HepG2 (cell line): ENCODE results near the gene AAMP. TPM values are rescaled to one million over a fixed set of nuclear protein-coding genes. Genes with fewer than 3 reads are reported as not detected.
A peak's percentile ranks its signal among the peaks of the same experiment; 100 is the strongest.

Source experiments
- BCL3 ChIP-seq: sonication (generic); formaldehyde crosslinking; IDR thresholded peaks from 2 replicates; pipeline ENCODE4 v1.5.1; 2020; ENCODE audit warnings: mild to moderate bottlenecking, missing genetic modification reagents, moderate library complexity
- BRD4 ChIP-seq: sonication (generic); formaldehyde crosslinking; IDR thresholded peaks from 2 replicates; pipeline ENCODE4 v1.4.0; 2020; ENCODE audit warnings: missing genetic modification reagents
- DPF2 ChIP-seq: sonication (generic); formaldehyde crosslinking; IDR thresholded peaks from 2 replicates; pipeline ENCODE4 v1.4.0; 2020; ENCODE audit warnings: mild to moderate bottlenecking, low read depth, missing genetic modification reagents, borderline replicate concordance
- FOXJ3 ChIP-seq: sonication (generic); formaldehyde crosslinking; IDR thresholded peaks from 2 replicates; pipeline ENCODE4 v1.4.0; 2020; ENCODE audit warnings: missing genetic modification reagents, mild to moderate bottlenecking, borderline replicate concordance
- GTF3A ChIP-seq: sonication (generic); formaldehyde crosslinking; conservative IDR thresholded peaks from 2 replicates; pipeline ENCODE4 v1.4.0; 2020; ENCODE audit warnings: mild to moderate bottlenecking, missing genetic modification reagents
- HOXA3 ChIP-seq: sonication (generic); formaldehyde crosslinking; IDR thresholded peaks from 2 replicates; pipeline ENCODE4 v1.5.0; 2020; ENCODE audit warnings: missing genetic modification reagents
- LBX2 ChIP-seq: sonication (generic); formaldehyde crosslinking; IDR thresholded peaks from 2 replicates; pipeline ENCODE4 v1.5.0; 2020; ENCODE audit warnings: missing genetic modification reagents, mild to moderate bottlenecking, borderline replicate concordance
- NFATC3 ChIP-seq: sonication (generic); formaldehyde crosslinking; IDR thresholded peaks from 2 replicates; pipeline ENCODE4 v1.5.1; 2020; ENCODE audit warnings: mild to moderate bottlenecking, missing genetic modification reagents
- NPAS2 ChIP-seq: sonication (generic); formaldehyde crosslinking; IDR thresholded peaks from 2 replicates; pipeline ENCODE4 v1.8.0; 2022; ENCODE audit warnings: mild to moderate bottlenecking, missing genetic modification reagents, borderline replicate concordance
- NR0B2 ChIP-seq: sonication (generic); formaldehyde crosslinking; IDR thresholded peaks from 2 replicates; pipeline ENCODE4 v1.4.0; 2020; ENCODE audit warnings: mild to moderate bottlenecking, missing genetic modification reagents
- PHF5A ChIP-seq: IDR thresholded peaks from one replicate; pipeline ENCODE4 v1.6.1; 2018; ENCODE audit warnings: low read depth, missing genetic modification reagents; ENCODE audit not compliant: unreplicated experiment
- PRMT3 ChIP-seq: sonication (generic); formaldehyde crosslinking; IDR thresholded peaks from 2 replicates; pipeline ENCODE4 v1.8.1; 2022; ENCODE audit warnings: low read depth, mild to moderate bottlenecking, moderate library complexity, missing genetic modification reagents, borderline replicate concordance
- REPIN1 ChIP-seq: sonication (generic); formaldehyde crosslinking; IDR thresholded peaks from 2 replicates; pipeline ENCODE4 v1.8.0; 2022; ENCODE audit warnings: missing genetic modification reagents, low read depth, mild to moderate bottlenecking, borderline replicate concordance
- SP140L ChIP-seq: sonication (generic); formaldehyde crosslinking; IDR thresholded peaks from 2 replicates; pipeline ENCODE4 v1.4.0; 2020; ENCODE audit warnings: missing genetic modification reagents, borderline replicate concordance
- TFDP2 ChIP-seq: sonication (generic); formaldehyde crosslinking; IDR thresholded peaks from 2 replicates; pipeline ENCODE4 v1.4.0; 2020; ENCODE audit warnings: missing genetic modification reagents
- ZFP82 ChIP-seq: sonication (generic); formaldehyde crosslinking; IDR thresholded peaks from 2 replicates; pipeline ENCODE4 v1.5.1; 2020; ENCODE audit warnings: mild to moderate bottlenecking, missing genetic modification reagents, borderline replicate concordance
- ZFY ChIP-seq: sonication (generic); formaldehyde crosslinking; IDR thresholded peaks from 2 replicates; pipeline ENCODE4 v1.4.0; 2020; ENCODE audit warnings: missing genetic modification reagents
- ZNF260 ChIP-seq: sonication (generic); formaldehyde crosslinking; IDR thresholded peaks from 2 replicates; pipeline ENCODE4 v1.4.0; 2020; ENCODE audit warnings: missing genetic modification reagents, low read depth, mild to moderate bottlenecking, borderline replicate concordance
- ZNF350 ChIP-seq: sonication (generic); formaldehyde crosslinking; IDR thresholded peaks from 2 replicates; pipeline ENCODE4 v1.4.0; 2020; ENCODE audit warnings: mild to moderate bottlenecking, low read depth, missing genetic modification reagents, borderline replicate concordance
- ZNF501 ChIP-seq: sonication (generic); formaldehyde crosslinking; IDR thresholded peaks from 2 replicates; pipeline ENCODE4 v1.5.1; 2020; ENCODE audit warnings: mild to moderate bottlenecking, moderate library complexity, missing genetic modification reagents
- ZNF513 ChIP-seq: sonication (generic); formaldehyde crosslinking; conservative IDR thresholded peaks from 2 replicates; pipeline ENCODE4 v1.5.0; 2020; ENCODE audit warnings: missing genetic modification reagents
- ZNF564 ChIP-seq: sonication (generic); formaldehyde crosslinking; IDR thresholded peaks from 2 replicates; pipeline ENCODE4 v1.8.1; 2023; ENCODE audit warnings: mild to moderate bottlenecking, missing genetic modification reagents
- ZNF567 ChIP-seq: sonication (generic); formaldehyde crosslinking; IDR thresholded peaks from 2 replicates; pipeline ENCODE4 v1.8.1; 2023; ENCODE audit warnings: mild to moderate bottlenecking, missing genetic modification reagents, borderline replicate concordance
- ZNF766 ChIP-seq: sonication (generic); formaldehyde crosslinking; IDR thresholded peaks from 2 replicates; pipeline ENCODE4 v1.5.0; 2020; ENCODE audit warnings: missing genetic modification reagents, borderline replicate concordance
- ZNF790 ChIP-seq: sonication (generic); formaldehyde crosslinking; IDR thresholded peaks from 2 replicates; pipeline ENCODE4 v1.8.0; 2022; ENCODE audit warnings: missing genetic modification reagents, mild to moderate bottlenecking, borderline replicate concordance
- polyA plus RNA-seq, 8 experiments: library from polyadenylated mRNA; depleted of rRNA in 3 of 8; stranded (reverse) in 7 of 8; unstranded in 1 of 8; fragments of >200 nt; fragmentation: Illumina TruSeq in 4 of 8; extraction: Trizol in 4 of 8; gene quantifications; 2 replicates each; pipeline versions ENCODE4 v1.2.1 to v1.2.3, GENCODE V29; 2011 to 2016; ENCODE audit warnings: low read depth in 4 of 8, missing spikeins in 1 of 8, mixed read lengths in 1 of 8; ENCODE audit not compliant: insufficient read depth in 1 of 8
- total RNA-seq, 5 experiments: library from RNA; depleted of rRNA; stranded (reverse); fragments of >200 nt; fragmentation: Illumina TruSeq; extraction: Trizol; gene quantifications; 2 replicates each; pipeline ENCODE4 v1.2.3, GENCODE V29; 2016; ENCODE audit warnings: low read depth in 1 of 5

Gene AAMP
- total and polyA plus RNA-seq, 2 of the 13 experiments (the other 11 are each of a cell fraction or from before 2014, with no cell fraction given): 110 to 186 TPM

- TF ChIP-seq NFATC3 (CRISPR knock-in tag): 0 out of 2 replicates have a peak, but pooled peaks have one; percentile 42
- peak; percentile 75 for TF ChIP-seq ZNF501 (CRISPR knock-in tag)
- no peak for TF ChIP-seq ZFP82
- TF ChIP-seq ZNF567 (CRISPR knock-in tag): peak; percentile 93; the same call in 1 of the 2 replicates
- TF ChIP-seq BRD4 (CRISPR knock-in tag): no peak
- peak; percentile 33; the same call in 1 of the 2 replicates for TF ChIP-seq REPIN1 (CRISPR knock-in tag)
- no peak for TF ChIP-seq ZNF260 (CRISPR knock-in tag)
- no peak for TF ChIP-seq ZNF790 (CRISPR knock-in tag)
- TF ChIP-seq TFDP2 (CRISPR knock-in tag): no peak
- peak; percentile 44; the same call in 1 of the 2 replicates for TF ChIP-seq FOXJ3 (CRISPR knock-in tag)
- TF ChIP-seq ZFY: peak; percentile 57
- no peak for TF ChIP-seq ZNF766
- TF ChIP-seq NR0B2 (CRISPR knock-in tag): no peak
- TF ChIP-seq ZNF564 (CRISPR knock-in tag): no peak
- no peak for TF ChIP-seq NPAS2 (CRISPR knock-in tag)
- no peak for TF ChIP-seq DPF2 (CRISPR knock-in tag)
- TF ChIP-seq BCL3: peak; percentile 65; the same call in 1 of the 2 replicates
- TF ChIP-seq GTF3A: no peak; the same call in 1 of the 2 replicates
- TF ChIP-seq PHF5A: no peak
- TF ChIP-seq SP140L (CRISPR knock-in tag): 0 out of 2 replicates have a peak, but pooled peaks have one; percentile 75
- TF ChIP-seq ZNF350 (CRISPR knock-in tag): peak; percentile 65
- no peak for TF ChIP-seq ZNF513 (CRISPR knock-in tag)
- TF ChIP-seq HOXA3 (CRISPR knock-in tag): peak; percentile 70; the same call in 1 of the 2 replicates
- TF ChIP-seq LBX2: no peak
- TF ChIP-seq PRMT3 (CRISPR knock-in tag): no peak
These were observed 31.4 kb upstream of the AAMP start (continued) for GRCh38 chr2:218301176-218301819.
